CD4-positive, alpha-beta T cell treated with Interleukin-15 for 1 hour (primary cell): ENCODE data around the gene TGFB3.

Source experiments
- DNase-seq: peaks from one replicate; pipeline ENCODE4 v3.0.0-alpha.2; 2020

Gene TGFB3

DNA sequence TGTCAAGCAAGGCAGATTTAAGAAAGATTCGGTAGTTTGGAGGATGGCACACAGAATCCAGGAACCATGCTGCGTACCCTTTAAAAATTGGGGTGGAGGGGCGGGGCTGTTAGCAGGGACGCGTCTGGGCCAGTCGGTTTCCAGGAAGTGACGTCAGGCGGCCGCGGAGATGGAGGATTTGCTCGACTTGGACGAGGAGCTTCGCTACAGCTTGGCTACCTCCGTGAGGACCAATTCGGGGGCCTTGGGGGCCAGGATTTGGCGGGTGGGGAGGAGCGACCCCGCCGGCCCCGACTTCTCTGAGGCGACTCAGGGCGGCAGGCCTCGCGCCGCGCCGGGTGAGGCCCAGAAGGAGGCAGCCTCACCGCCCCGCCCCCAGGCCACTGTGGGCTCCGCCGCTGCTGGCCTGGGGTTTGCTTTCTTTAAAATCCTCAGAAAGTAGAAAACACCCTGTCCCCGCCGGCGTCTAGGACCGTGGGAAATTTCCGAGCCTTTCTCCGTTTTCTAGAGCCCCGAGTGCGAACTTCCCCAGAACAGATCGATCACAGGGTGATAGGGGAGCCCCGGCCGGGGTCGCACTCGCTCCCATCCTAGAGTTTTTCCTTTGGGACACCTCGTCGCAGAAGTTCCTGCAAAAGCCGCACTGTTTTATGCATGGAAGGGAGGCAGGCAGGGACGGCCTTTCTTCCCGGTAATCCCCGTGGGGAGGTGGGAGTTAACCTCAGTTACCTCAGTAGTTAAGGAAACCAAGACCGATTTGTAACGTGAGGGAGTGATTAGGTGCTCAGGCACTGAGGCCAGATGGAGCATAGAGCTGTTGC is 4.0 kb upstream of the TGFB3 start, which contains the start of gene IFT43:
TSS of gene IFT43 (plus strand) at position 146 of the 821 bp plus-strand sequence. CDS start at position 170, 24 bp downstream.
- DNase-seq: peak; percentile 88

DNA sequence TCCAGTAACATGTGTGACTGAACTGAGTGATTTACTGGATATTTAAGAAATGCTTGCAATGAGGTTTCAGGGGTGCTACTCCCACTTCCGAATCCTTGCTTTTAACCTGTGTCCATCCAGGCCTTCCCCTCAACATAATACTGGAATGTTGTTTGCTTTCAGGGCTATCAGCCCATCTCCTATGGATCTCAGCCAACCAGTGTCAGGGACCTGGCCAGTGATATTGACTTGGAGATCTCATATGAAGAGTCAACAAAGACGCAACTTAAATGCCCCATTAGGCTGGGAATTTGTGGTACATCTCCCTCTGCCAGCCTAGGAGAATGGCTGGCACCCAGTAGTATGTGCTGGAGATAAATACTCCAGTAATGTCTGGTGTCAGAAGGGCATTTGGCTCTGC is 2.9 kb upstream of the TGFB3 start:
- no peak for DNase-seq

DNA sequence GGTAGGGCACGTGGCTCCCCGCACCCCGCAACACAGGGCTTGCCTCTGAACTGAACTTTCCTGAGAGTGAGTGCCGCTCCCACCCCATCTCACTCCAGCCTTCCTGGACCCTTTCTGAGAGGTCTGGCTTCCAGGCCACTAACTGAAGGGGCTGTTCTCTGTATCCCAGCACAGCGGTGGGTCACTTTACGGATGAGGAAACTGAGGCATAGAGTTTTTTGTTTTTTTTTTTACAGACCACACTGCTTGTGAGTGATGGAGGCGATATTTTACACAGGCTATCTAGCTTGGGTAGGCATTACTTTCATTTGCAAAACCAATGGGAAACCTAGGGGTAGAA is 1.2 kb upstream of the TGFB3 start:
- no peak for DNase-seq

GRCh38 chr14:75982266-75983018 is 647 bp upstream of the TGFB3 start:
- DNase-seq: peak; percentile 75

DNA sequence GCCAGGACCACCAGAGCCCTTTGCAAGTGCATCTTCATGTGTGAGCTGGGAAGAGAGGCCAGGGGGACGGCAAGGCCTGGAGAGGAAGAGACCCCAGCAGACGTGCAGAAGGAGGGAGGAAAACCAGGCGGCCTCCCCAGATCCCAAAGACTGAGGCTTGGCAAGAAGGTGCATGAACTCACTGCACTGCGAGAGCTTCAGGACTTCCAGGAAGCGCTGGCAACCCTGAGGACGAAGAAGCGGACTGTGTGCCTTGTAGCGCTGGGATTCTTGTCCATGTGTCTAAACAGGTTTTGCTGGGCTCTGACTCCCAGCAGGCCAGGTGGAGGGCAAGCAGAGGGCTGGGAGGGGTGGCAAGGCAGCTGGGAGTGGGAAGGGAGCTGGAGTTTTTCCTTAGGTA is 939 bp downstream of the TGFB3 start:
- DNase-seq: no peak

DNA sequence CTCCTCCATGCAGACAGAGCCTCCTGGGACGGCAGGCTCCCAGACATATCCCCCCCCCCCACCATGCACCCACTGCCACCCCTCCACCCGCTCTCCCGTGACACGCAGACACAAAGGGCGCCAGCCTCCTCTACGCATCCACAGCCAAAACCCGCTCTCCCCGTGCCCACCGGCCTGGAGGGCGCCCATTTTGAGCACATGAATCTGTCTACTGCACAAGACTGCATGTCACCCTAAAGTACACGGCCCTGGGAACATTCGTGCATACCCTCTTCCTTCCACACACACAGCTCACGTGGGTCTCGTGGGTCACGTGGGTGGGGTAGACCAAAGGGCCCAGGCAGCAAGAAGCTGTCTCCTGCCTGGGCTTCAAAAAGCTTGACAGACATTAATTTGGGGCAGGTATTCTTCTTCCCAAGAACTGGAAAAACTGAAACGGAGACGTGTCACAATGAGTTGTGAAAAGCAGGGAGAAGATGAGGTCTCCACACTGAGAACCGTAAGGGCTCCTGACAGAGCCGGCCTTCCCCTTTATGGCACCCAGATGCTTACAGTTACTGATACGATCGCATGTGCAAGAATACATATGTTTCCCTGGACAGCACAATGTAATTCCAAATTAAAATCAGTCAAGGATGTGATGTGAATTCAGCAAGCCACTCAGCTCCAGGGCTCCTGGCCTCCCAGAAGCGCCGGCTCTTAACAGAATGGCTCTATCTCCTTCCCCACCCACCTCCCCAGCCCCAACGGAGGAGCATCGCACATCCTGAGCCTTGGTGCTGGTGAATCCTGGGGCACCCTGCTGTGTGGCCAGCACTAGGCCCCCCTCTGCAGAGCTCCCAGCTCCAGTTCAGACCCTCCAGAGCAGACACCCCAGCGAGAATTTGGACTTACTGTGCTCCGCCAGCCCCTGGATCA is 1.9 kb downstream of the TGFB3 start:
- no peak for DNase-seq

DNA sequence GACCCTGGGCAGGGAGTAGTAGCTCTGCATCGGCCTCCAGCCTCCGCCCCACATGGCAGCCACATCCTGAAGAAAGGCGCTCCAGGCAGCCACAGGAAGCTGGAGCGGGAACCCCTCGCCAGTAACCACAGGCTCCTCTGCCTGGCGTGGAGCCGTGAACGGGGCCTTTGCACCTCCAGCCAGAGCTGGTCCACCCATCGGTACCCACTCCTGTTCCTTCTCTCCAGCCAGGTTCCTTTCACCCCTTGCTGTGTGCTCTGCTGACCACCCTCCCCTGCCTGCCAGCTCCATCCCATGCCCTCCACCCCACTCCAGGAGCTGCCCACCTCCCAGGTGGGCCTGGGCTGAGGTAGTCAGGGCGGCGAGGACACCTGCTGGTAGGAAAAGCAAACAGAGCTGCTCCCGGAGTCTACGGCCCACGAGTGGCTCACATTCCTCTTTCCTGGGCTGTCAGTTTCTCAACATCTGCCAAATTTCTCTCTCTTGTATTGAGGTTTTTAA is 2.7 kb downstream of the TGFB3 start:
- no peak for DNase-seq

DNA sequence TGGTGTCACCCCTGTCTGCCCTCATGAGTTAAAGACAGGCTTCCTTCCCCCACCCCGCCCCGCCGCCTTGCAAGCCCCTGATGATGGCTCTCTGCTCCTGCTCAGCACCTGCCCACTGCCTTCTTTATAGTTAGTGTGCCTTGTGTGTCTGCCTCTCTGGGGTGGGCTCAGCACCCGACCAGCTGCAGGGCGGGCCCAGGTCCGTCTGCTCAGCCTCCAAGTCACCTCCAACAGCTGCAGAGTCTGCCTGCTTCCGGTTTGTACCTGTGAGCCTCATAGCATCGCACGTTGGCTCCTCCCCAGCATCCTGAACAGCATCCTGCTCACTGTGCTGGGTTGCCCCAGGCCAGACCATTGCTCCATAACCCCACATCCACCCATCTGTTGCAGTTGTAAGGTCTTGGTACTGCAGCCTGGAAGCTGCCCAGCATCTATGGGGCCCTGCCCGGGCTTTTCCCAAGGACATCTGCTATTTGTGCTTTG is 3.5 kb downstream of the TGFB3 start:
- DNase-seq: peak; percentile 36

GRCh38 chr14:75977582-75977943 is 4.2 kb downstream of the TGFB3 start:
- DNase-seq: no peak

- no peak for DNase-seq
Measured at GRCh38 chr14:75976826-75977581, 4.8 kb downstream of the TGFB3 start.

- no peak for DNase-seq
Measured at GRCh38 chr14:75972801-75973421, 8.9 kb downstream of the TGFB3 start.

- no peak for DNase-seq
Measured at GRCh38 chr14:75971509-75971908, 10.3 kb downstream of the TGFB3 start.

- no peak for DNase-seq
Measured at GRCh38 chr14:75970989-75971388, 10.8 kb downstream of the TGFB3 start.

DNA sequence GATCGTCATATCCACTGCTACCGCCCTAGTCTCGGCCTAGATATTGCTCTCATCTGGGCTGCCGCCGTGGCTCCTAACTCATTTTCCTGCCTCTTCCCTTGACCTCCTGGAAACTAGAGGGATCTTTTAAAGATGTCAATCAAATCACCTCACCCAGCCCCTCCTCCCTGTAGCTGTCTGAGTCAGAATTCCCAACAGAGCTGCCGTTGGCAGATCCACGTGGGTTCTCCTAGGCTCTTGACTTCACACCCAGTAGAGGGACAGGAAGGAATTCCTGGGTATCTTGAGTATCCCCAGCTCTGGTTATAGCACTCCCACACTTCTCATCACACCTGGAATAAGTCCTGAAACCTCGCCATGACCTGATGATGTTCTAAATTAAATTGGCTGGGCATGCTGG is 11.9 kb downstream of the TGFB3 start:
- DNase-seq: no peak

DNA sequence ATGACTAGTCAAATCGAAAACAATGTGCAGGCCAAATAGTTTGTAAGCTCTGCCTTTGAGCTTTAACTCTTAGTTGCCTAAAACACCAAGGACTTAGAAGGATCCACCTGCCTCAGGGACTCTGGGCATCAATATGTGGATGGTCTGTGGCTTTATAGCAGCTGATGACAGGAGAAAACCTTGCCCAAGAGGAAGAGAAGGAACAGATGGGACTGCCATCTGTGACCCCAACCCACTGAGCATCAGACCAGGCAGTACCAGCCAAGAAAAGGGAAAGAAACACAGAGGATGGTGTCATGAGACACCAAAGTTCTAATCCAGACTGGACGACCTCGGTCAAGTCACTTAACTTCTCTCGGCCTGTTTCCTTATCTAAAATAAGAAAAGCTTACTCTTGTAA is 12.7 kb downstream of the TGFB3 start:
- no peak for DNase-seq

- no peak for DNase-seq
Measured at GRCh38 chr14:75968456-75968855, 13.3 kb downstream of the TGFB3 start.

DNA sequence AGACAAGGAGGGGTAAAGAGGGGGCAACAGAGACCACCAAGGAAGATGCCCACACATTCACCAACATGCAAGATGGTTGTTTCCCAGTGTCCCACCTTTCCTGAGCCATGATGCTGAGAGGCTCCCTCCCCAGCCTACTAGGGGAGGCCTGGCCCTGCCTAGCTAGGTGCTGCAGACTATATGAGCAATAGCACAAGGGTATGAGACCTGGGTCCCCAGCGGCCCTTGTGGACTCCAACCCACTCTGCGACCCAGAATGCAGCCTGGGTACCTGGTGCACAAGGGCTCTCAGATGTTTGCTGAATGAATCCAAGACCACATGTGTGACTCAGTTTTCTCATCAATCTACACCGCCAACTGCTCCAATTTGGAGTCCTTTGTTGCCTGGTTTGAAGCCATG is 13.9 kb downstream of the TGFB3 start:
- no peak for DNase-seq

DNA sequence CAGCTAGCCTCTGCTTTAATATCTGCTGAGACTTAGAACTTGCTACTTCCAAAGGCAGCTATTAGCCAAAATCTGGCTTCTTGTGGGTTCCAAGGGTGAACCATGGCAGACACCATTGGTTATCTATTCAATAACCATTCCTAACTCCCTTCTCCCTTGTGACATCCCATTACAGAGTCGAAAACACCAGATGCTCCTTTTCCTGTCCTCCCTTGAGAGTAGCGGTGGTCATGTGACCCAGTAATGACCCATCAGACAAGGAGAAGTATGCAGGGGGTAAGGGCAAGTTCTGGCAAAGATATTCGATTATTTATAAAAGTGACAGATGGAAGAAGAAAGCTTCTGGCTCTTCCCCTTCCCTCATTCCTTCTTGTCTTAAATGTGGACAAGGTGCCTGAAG is 20.1 kb downstream of the TGFB3 start:
- no peak for DNase-seq

GRCh38 chr14:75960231-75960630 is 21.6 kb downstream of the TGFB3 start:
- DNase-seq: no peak

DNA sequence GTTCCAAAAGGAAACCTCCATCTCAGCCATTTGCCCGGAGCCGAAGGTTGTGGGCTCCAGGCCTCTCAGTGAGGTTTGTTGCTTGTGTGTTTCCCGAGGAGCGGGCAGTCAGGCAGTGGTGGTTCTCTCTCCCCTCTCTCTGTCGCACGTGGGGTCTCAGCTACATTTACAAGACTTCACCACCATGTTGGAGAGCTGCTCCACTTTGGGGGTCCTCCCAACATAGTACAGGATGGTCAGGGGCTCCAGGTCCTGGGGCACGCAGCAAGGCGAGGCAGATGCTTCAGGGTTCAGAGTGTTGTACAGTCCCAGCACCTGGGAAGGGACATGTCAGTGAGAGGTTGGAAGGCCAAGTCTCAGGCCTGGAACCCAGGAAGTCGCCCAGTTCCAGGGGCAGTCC is 22.8 kb downstream of the TGFB3 start:
- DNase-seq: no peak

DNA sequence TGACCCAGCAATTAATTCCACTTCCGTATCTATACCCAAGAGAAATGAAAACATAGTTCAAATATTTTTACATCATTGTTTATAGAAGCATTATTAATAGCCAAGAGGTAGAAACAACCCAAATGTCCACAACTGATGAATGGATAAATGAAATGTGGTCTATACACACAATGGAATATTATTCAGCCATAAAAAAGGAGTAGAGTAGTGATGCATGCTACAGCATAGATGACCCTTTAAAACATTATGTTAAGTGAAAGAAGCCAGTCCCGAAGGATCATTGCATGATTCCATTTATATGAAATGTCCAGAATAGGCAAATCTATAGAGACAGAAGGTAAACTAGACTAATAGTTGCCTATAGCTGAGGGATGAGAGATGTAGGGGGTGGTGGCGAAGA is 29.3 kb downstream of the TGFB3 start:
- DNase-seq: no peak

DNA sequence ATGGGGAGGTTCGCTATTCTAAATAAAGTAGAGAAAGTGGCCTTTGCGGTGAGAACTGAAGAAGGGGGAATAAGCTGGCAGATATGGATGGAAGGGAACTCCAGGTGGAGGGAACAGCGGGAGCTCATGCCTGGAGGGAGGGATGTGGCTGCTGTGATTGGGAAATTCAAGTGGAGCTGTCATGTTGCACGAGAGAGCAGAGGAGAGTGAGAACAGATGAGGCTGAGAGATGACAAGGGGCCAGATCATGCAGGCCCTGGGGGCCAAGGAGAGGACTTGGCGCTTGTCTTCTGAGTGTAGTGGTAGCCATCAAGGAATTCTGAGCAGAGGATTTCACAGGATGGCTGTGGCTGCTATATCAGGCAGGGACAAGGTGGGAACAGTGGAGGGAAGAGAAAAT is 35.0 kb downstream of the TGFB3 start:
- no peak for DNase-seq
